NCI-H187 treated with DMSO at 0.1 percent for 48 hours (cell line): ENCODE measurements around the gene HAGHL.
"Not testable (repeated sequence)": the region's sequence is repeated elsewhere in the genome, so short reads cannot be mapped to it uniquely, and the experiment has no call there.

Source experiments
- DNase-seq: peaks from one replicate; lab custom pipeline; 2025; lab: John Stamatoyannopoulos, UW

Gene HAGHL

GRCh38 chr16:734981-735881, 8.3 kb downstream of the HAGHL start:
- no peak for DNase-seq

- DNase-seq, result no peak
Measured at GRCh38 chr16:735982-736453, 9.1 kb downstream of the HAGHL start.

GRCh38 chr16:736936-737481, 10.1 kb downstream of the HAGHL start:
- no peak for DNase-seq

- no peak for DNase-seq
Measured at GRCh38 chr16:739560-740458, 12.9 kb downstream of the HAGHL start.

GRCh38 chr16:740459-740763, 13.5 kb downstream of the HAGHL start:
- DNase-seq, result no peak

- DNase-seq, result no peak
Measured at GRCh38 chr16:740764-741505, 14.0 kb downstream of the HAGHL start, which contains the start of gene CIAO3. TSS of gene CIAO3 (minus strand) at chr16:740997. CDS start at chr16:740985, 12 bp downstream.

- no peak for DNase-seq
Measured at GRCh38 chr16:741986-742629, 15.2 kb downstream of the HAGHL start.

GRCh38 chr16:742894-743293, 16.0 kb downstream of the HAGHL start:
- not testable (repeated sequence) for DNase-seq

GRCh38 chr16:743794-744500, 17.0 kb downstream of the HAGHL start:
- no peak for DNase-seq

GRCh38 chr16:745739-746138, 18.8 kb downstream of the HAGHL start:
- DNase-seq, result no peak

- DNase-seq, result no peak
Measured at GRCh38 chr16:746637-747036, 19.7 kb downstream of the HAGHL start.

GRCh38 chr16:747978-748746, 21.3 kb downstream of the HAGHL start:
- DNase-seq, result no peak

GRCh38 chr16:749010-749409, 22.1 kb downstream of the HAGHL start:
- no peak for DNase-seq

GRCh38 chr16:750485-750884, 23.6 kb downstream of the HAGHL start:
- no peak for DNase-seq

GRCh38 chr16:751152-752006, 24.5 kb downstream of the HAGHL start:
- no peak for DNase-seq

GRCh38 chr16:752007-752312, 25.1 kb downstream of the HAGHL start:
- DNase-seq, result no peak

GRCh38 chr16:754121-754607, 27.3 kb downstream of the HAGHL start:
- DNase-seq, result not testable (repeated sequence)

GRCh38 chr16:754656-755055, 27.8 kb downstream of the HAGHL start:
- DNase-seq, result no peak

GRCh38 chr16:756428-756827, 29.5 kb downstream of the HAGHL start:
- DNase-seq, result no peak
